ENCODE results near the gene RNF180. TPM values are rescaled to one million over a fixed set of nuclear protein-coding genes. Genes with fewer than 3 reads are reported as not detected.

The RNF180 gene, protein sequence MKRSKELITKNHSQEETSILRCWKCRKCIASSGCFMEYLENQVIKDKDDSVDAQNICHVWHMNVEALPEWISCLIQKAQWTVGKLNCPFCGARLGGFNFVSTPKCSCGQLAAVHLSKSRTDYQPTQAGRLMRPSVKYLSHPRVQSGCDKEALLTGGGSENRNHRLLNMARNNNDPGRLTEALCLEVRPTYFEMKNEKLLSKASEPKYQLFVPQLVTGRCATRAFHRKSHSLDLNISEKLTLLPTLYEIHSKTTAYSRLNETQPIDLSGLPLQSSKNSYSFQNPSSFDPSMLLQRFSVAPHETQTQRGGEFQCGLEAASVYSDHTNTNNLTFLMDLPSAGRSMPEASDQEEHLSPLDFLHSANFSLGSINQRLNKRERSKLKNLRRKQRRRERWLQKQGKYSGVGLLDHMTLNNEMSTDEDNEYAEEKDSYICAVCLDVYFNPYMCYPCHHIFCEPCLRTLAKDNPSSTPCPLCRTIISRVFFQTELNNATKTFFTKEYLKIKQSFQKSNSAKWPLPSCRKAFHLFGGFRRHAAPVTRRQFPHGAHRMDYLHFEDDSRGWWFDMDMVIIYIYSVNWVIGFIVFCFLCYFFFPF
- total RNA-seq (2021; ENCODE audit: unreplicated experiment) (7.8 TPM), Bru-seq, nascent RNA (percentile 59 among the genes with signal in this experiment), BruChase-seq, experiment 1, labeled RNA remaining after a 2-hour chase (percentile 53 among the genes with signal in this experiment), BruChase-seq, experiment 2, labeled RNA remaining after a 6-hour chase (percentile 54 among the genes with signal in this experiment)
- polyA plus RNA-seq (2012; ENCODE audit: insufficient read length) = 1.5 TPM
- long read RNA-seq, full-length matches to known transcripts = 4 of 10 reads
- long read RNA-seq, partial matches to known transcripts = 1 of 10 reads
- long read RNA-seq, other reads (novel, unspliced or antisense) = 5 of 10 reads

DNA sequence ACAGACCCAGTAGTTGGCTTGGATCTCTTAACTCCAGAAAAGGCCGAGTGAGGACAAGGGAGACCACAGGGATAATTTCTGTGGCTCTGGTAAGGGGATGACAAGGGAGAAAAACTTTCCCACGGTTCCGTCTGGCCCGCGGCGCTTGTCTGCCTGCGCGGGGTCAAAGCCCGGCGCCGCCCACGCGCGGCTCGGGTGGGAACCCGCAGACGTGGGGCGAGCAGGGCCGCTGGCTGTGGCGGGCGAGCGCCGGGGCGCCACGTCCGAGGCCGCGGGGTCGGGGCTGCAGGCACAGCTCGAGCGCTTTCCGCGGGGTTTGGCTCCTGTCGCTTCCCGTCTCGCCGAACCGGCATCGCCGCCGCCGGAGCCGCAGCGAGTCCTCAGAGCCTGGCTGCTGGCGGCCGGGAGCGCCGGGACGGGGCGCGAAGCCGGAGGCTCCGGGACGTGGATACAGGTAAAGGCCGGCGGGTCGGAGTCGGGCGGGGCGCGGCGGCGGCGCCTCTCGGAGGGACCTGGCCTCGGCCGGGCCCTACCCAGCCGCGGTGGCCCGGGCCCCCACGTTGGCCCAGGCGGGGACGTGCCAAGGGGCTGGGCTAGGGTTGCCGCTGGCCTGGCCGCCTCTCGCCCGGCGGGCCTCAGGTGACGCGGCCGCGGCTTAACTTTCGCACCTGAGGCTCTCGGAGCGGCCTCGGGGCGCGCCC lies at the start of gene RNF180:
RNF180 (plus strand) TSS at position 344 of the 701 bp plus-strand sequence. CDS start 34,965 bp downstream, outside the sequence.
- Histone ChIP-seq H3K4me1 (ENCODE audit: control insufficient read depth, insufficient read depth, low read length) (0 out of 2 replicates have a peak, but pooled peaks cover 4% of the 10 kb centered on the region), H3K36me3 (ENCODE audit: control insufficient read depth, insufficient read depth, low read length) (no peaks in the 10 kb centered on the region), H3K9me3 (ENCODE audit: control insufficient read depth, insufficient read depth, low read depth, low read length) (no peaks in the 10 kb centered on the region), H3K4me3 (ENCODE audit: low read depth in 2 of 2, low read length in 2 of 2) (peak within 1 kb of the TSS; percentile 62 to 66), H3K27ac (ENCODE audit: low read length) (peak within 1 kb of the TSS; percentile 72), H3K27me3 (ENCODE audit: control insufficient read depth, insufficient read depth, low read length) (peaks cover 5% of the 10 kb centered on the region; the same call in 1 of the 2 replicates)
- DNase-seq (ENCODE audit: low read depth, low spot score) (no peak), ATAC-seq (peak; percentile 95)
- TF ChIP-seq, protein P1, sequence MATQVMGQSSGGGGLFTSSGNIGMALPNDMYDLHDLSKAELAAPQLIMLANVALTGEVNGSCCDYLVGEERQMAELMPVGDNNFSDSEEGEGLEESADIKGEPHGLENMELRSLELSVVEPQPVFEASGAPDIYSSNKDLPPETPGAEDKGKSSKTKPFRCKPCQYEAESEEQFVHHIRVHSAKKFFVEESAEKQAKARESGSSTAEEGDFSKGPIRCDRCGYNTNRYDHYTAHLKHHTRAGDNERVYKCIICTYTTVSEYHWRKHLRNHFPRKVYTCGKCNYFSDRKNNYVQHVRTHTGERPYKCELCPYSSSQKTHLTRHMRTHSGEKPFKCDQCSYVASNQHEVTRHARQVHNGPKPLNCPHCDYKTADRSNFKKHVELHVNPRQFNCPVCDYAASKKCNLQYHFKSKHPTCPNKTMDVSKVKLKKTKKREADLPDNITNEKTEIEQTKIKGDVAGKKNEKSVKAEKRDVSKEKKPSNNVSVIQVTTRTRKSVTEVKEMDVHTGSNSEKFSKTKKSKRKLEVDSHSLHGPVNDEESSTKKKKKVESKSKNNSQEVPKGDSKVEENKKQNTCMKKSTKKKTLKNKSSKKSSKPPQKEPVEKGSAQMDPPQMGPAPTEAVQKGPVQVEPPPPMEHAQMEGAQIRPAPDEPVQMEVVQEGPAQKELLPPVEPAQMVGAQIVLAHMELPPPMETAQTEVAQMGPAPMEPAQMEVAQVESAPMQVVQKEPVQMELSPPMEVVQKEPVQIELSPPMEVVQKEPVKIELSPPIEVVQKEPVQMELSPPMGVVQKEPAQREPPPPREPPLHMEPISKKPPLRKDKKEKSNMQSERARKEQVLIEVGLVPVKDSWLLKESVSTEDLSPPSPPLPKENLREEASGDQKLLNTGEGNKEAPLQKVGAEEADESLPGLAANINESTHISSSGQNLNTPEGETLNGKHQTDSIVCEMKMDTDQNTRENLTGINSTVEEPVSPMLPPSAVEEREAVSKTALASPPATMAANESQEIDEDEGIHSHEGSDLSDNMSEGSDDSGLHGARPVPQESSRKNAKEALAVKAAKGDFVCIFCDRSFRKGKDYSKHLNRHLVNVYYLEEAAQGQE (IDR thresholded peaks at IDR 0.05; ENCODE audit: insufficient read depth in 1 of 2, low read depth in 2 of 2, low read length in 1 of 2) = no peak
- TF ChIP-seq, protein P2, sequence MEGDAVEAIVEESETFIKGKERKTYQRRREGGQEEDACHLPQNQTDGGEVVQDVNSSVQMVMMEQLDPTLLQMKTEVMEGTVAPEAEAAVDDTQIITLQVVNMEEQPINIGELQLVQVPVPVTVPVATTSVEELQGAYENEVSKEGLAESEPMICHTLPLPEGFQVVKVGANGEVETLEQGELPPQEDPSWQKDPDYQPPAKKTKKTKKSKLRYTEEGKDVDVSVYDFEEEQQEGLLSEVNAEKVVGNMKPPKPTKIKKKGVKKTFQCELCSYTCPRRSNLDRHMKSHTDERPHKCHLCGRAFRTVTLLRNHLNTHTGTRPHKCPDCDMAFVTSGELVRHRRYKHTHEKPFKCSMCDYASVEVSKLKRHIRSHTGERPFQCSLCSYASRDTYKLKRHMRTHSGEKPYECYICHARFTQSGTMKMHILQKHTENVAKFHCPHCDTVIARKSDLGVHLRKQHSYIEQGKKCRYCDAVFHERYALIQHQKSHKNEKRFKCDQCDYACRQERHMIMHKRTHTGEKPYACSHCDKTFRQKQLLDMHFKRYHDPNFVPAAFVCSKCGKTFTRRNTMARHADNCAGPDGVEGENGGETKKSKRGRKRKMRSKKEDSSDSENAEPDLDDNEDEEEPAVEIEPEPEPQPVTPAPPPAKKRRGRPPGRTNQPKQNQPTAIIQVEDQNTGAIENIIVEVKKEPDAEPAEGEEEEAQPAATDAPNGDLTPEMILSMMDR (IDR thresholded peaks at IDR 0.05) = no peak
- ChIA-PET POLR2A (no interaction called here), CTCF (no interaction called here)
- BruUV-seq (replicated peaks) = no TSS peak
- intact Hi-C loops (cut with micrococcal nuclease; ENCODE audit: unreplicated experiment) (no loop called here), in situ Hi-C loops (cut with HindIII; ENCODE audit: low pct_unique_long_range_greater_than_20kb, low sequenced_read_pairs) (no loop called here)

DNA sequence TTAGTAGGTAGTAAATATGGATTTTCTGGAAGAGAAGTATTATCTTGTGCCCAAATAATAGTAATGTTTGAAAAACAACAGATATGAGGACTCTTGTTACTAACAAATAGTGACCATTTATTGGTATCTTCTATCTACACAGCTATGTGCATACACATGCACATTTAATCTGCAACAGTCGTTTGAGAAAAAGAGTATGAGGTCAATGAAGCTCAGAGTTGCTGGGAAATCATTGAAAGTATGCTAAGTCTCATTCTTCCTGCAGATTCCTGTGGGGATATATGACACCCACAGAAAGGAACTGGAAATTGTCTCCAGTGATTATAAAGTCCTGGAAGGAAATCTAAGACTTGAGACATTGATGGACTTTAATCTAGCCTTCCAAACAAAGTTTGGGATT lies 40.1 kb upstream of the RNF180 start:
- ChIA-PET POLR2A (no interaction called here), CTCF (no interaction called here)
- no peaks in the 10 kb centered on the region for H3K9me3 ChIP-seq (ENCODE audit: control insufficient read depth, insufficient read depth, low read depth, low read length)
- H3K4me3 ChIP-seq (ENCODE audit: low read depth in 2 of 2, low read length in 2 of 2) = no peak overlapping the region
- no TSS peak for BruUV-seq (replicated peaks)
- DNase-seq (ENCODE audit: low read depth, low spot score) = no peak
- H3K27ac ChIP-seq (ENCODE audit: low read length) = no peak overlapping the region
- TF ChIP-seq POLR2AphosphoS5 (IDR thresholded peaks at IDR 0.05; ENCODE audit: low read depth, low read length) = no peak
- TF ChIP-seq SIN3A (IDR thresholded peaks at IDR 0.05; ENCODE audit: borderline replicate concordance, insufficient read depth, low read depth, low read length) = no peak
- TF ChIP-seq TCF7L2 (IDR thresholded peaks at IDR 0.05; ENCODE audit: low read depth, low read length) = no peak
- TF ChIP-seq, protein P1 (IDR thresholded peaks at IDR 0.05; ENCODE audit: insufficient read depth in 1 of 2, low read depth in 2 of 2, low read length in 1 of 2) = no peak
- TF ChIP-seq, protein P2 (IDR thresholded peaks at IDR 0.05) = no peak
- H3K27me3 ChIP-seq (ENCODE audit: control insufficient read depth, insufficient read depth, low read length) = no peaks in the 10 kb centered on the region
- in situ Hi-C loops (cut with HindIII; ENCODE audit: low pct_unique_long_range_greater_than_20kb, low sequenced_read_pairs) = no loop called here
- H3K4me1 ChIP-seq (ENCODE audit: control insufficient read depth, insufficient read depth, low read length) = no peaks in the 10 kb centered on the region
- intact Hi-C loops (cut with micrococcal nuclease; ENCODE audit: unreplicated experiment) = no loop called here
- no peak for ATAC-seq
- no peaks in the 10 kb centered on the region for H3K36me3 ChIP-seq (ENCODE audit: control insufficient read depth, insufficient read depth, low read length)

All from Panc1 (cell line).